GM19328 (cell line): ENCODE measurements around the gene RBFOX1.

Experiments used
- ATAC-seq: cut with Tn5 transposase; IDR thresholded peaks from one replicate; pipeline ENCODE4 v1.9.1; 2021; ENCODE audit warnings: mild to moderate bottlenecking, moderate library complexity; ENCODE audit not compliant: unreplicated experiment

The RBFOX1 gene

DNA sequence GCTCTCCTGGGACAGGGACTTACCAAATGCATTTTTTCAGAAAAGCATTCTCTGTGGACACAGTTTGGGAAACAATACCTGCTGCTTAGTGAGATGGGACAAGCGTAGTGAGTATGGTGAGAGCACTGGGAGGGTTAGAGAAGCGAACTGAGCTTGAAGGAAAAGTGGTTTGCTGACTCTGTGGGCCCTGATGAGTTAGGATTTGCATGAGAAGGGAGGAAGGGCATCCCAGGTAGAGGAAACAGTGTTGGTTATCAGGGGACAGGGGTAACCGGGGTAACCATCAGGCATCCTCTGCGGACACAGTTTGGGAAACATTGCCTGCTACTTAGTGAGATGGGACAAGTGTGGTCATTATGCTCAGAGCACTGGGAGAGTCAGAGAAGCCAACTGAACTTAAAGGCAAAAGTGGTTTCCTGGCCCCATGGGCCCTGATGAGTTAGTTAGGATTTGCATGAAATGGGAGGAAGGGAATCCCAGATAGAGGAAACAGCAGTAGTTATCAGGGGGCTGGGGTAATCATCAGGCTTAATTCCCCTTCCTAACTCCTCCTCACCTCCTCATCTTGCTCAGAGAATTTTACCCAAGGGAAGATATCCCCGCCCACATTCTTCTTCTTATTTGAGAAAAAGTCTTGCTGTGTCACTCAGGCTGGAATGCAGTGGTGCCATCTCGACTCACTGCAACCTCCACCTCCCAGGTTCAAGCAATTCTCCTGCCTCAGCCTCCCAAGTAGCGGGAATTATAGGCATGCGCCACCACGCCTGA lies 319.3 kb downstream of the RBFOX1 start:
- no peak for ATAC-seq

DNA sequence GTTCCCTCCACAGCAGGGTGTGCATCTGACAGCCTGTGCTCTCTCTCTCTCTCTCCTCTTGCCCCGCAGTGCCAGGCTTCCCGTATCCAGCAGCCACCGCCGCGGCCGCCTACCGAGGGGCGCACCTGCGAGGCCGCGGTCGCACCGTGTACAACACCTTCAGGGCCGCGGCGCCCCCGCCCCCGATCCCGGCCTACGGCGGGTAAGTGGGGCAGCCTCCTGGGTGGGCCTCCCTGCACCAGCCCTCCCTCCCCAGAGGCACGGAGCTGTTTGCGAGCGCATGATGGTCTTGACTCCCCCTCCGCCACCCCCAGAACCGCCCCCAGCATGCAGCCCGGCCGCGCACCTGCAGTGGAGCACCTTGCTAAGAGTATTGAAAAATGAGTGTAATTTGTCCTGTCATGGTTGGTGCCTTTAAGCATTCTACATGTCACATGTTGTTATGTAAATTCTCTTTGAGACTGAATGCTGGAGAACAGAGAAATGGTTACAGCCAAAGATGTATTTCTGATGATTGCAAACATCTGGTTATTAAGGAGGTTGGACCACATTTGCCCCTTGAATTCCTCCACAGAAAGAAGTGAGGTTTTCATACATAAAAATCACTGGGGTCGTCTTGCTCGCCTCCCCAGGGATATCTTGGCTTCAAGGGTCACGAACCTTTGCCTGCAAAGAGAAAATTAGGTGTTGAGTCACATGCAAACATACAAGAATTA lies 321.3 kb downstream of the RBFOX1 start:
- no peak for ATAC-seq

DNA sequence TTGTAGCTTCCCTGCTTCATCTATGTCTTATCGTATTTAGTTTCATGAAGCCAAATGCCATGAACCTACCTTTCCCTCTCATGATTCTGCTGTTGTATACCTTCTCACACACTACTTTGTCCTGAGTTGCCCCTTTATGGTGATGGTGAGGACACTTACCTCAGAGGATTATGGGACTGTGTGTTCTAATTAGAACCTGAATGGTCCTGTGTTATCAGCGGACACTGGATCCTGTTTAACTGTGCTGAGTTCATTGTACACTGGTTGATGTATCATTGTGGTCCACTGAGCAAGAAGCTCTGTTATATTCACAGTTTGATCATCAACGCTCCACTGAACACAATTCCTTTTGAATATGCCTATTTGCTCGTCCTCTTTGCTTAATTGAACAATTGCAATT lies 343.0 kb downstream of the RBFOX1 start:
- ATAC-seq = no peak

DNA sequence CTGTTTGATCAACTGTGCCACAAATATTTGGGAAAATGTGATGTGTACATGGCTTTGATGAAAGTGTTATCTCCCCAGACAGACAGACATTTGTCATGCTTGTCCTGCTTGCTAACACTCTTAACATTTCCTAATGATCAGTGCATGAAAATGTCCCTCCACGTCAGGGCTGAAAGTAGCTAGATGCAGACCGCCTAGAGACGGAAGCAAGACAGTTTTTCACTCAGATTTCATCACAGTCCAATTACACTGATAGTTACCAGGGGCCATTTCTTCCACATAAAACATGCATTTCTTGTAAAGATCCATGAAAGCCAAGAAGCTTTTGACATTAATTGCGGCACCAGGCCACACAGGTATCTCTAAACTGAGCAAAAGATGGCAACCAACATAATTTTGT lies 347.7 kb downstream of the RBFOX1 start:
- ATAC-seq = no peak

DNA sequence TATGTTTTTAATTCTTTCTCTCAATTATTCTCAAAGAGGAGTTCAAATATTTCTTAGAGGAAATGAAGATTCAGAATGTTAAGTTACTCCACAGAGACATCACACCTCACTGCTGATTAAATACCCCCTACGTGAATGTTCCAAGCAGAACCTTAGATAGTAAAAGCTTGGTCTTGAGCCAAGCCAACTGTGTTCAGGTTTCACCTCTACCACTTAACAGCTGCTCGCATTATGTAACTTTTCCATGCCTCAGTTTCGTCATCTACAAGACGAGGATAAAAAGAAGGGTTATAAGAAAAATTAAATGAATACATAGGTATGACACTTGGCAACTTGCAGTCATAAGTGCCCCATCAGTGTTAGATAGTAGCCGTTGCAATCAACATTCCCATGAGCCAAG lies 356.2 kb downstream of the RBFOX1 start:
- ATAC-seq = no peak

DNA sequence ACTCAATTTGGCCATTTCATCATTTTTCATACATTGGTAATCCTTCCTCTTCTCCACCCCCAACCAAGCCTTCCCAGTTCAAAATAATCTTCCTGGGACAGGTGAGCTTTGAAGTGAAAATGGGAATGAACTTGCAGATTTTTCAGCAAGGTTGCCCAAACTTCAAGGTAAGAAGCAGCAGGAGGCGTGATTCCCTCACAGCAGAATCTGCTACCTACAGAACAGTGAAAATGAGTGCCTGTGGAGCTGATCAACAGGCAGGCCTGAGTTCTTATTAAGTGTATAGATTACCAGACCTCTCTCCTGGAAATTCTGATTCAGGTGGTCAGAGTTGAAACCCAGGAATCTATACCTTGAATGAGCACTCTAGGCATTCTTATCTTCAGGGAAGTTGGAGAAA lies 356.6 kb downstream of the RBFOX1 start:
- ATAC-seq = no peak

DNA sequence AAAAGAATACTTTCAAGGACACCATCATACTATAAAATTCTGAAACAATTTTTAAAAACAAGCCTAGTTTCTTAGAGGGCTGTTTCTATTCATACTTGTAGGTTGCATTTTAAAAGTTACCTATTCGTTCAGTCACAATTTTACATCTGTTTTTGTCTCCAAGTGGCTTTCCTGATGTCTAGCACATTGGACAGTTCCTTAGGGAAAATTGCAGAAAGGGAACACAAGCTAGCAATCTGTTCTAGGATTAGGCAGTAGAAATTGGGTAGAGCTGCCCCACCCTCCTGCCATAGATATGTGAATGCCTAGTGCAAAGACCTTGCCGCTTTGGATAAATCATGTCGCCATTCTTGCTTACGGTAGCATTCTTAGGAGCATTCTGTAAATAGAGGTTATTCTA lies 358.9 kb downstream of the RBFOX1 start:
- ATAC-seq = no peak

DNA sequence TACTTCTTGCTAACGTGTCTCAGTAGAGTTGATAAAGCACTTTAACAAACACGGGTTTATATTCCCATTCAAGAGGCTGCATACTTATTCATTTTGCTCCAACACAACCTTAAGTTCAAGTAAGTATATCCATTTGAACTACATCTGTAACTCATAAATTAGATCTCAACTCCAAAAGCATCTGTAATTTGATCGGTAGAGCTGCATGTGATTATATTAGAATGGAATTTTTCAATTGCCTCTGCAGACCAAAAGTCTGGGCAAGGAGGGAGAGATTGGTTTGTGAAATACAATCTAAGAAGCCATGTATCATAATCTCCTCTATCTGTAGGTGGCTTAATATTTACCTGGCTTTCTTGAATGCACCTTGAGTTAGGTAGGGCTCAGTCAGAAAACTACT lies 371.0 kb downstream of the RBFOX1 start:
- no peak for ATAC-seq

DNA sequence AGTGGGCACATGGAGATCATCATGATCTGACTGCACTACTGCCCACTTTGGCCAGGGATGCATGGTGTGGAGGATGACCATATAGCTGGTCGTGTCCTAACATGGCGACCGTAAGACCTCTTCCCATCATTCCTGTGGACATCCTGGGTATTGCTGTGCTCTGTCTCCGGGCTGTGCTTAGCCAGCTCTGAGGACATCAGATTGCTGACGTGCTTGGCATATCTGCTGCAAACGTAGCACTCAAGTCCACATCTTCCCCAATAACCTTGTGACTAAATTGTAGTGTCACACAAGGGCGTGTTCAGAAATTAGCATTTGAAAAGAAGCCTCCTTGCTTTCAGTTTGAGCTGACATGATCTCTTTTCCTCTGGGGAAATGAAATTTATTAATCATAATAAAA lies 373.2 kb downstream of the RBFOX1 start:
- ATAC-seq = no peak

DNA sequence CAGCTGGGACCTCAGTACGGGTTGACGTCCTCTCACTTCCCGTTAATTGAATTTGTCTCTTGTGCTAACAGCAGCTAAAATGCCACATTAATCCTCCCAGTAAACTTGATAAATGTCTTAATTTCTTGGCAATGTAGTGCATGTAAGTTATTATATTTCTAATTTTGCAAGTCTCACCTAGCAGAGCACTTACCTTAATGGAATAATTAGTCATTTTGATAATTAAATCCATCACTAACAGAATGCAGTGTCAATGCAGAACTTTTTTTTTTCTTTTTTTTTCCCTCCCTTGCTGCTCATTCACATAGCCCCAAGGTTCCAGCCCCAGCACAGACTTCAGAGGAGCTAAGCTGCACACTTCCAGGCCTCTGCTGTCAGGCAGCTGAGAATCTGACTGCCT lies 376.5 kb downstream of the RBFOX1 start:
- no peak for ATAC-seq

DNA sequence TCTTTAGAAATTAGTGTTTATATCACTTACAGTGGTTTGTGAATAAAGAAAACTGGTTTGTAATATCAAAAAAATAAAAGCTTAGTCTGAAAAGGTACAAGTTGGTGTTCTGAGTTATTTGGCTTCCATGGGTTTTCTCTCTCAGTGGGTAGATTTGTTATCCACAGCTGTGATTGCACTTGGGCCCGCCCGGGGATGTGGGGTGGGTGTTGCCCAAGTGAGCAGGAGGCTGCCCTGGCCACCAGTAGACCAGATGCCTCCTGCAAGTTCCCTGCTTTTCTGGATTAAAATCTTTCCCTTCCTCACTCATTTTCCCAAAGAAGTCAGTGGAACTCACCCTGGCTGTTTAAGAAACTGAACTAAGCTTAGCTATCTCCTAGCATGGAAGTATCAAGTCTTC lies 380.6 kb downstream of the RBFOX1 start:
- no peak for ATAC-seq

DNA sequence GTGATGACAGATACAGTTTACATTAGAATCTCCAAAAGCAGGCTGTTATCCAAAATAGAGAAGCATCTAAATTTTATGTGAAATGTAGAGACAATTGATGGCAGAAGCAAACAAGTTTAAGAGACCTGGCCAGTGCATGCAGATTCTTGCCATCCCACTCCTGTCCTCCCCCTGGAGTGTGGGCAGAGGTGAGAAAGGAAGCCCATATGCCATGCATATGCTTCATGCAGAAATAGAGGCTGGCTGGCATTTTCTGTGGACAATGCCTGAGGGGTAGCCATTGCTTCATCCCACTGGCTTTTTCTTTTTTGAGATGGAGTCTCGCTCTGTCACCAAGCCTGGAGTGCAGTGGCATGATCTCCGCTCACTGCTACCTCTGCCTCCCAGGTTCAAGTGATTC lies 382.1 kb downstream of the RBFOX1 start:
- ATAC-seq = no peak

DNA sequence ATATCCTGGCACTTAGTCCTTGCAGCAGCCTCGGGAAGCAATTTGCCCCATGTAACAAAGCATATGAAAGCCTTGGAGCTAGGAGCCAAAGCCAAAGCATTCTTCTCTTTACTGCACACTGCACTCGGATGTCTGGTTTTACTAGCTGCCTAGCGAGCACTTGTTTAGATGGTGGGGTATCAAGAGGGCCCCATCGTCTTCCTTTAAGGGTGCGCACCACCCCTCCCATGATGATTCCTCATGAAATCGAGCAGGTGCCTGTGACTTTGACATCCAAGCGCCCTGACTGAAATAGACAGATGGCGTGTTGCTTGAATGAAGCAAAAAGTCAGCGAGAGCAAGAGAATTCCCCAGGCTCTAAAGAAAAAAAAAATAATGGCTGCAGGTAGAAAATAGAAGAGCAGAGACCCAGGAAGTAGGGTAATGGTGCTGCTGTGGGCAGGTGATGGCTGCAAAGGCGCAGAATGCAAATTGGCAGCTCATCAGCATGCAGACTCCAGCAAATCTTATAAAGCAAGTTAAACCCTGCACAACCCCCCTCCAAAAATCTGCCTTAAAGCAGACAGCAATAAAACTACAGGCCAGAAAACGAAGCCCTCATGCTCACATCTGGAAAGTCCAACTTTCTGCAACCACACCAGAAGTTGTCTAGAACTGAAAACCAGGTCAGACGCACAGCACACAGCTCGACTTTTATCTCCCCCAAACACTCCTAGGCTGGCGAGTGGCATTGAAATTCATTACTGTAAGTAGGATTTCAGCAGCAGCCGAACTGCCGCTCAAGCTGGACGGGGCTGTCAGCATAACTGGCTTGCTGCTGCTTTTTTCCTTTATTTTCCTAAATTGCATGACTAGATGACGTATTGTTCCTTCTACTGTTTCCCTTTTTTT lies 384.3 kb downstream of the RBFOX1 start:
- no peak for ATAC-seq

DNA sequence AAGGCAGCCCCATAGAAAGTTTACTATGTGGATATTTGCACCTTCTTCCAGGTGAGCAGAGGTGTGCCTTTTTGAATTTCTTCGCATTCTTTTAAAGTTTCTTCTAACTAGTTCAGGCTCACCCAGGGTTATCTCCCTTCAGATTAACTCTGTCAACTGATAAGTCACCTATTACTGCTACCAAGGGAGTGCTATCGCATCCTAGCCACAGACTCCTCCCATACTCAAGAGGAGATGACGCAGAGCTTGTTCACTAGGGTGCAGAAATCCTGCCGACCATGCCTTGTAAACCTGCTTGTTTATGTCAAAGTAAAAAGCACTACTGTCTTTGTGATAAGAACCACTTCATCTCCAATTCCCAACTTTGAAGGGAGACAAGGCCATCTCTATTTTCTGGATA lies 390.1 kb downstream of the RBFOX1 start:
- no peak for ATAC-seq

DNA sequence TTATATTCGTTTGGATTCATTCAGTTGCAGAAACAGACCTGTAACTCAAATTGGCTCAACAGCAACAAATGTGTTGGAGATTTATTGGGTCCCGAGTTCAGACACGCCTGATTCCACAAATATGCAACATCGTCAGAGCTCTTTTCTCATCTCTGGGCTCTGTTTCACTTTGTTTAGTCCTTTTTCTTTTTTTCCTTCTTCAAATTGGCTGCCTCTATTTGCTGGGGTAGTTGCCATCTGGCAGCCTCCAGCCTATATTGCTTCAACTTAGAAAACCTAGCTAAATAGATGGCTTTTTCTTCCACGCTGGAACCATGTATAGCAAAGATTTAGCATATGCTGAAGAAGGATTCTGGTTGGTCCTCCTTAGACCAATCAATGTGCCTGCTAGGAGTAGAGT lies 398.5 kb downstream of the RBFOX1 start:
- no peak for ATAC-seq

DNA sequence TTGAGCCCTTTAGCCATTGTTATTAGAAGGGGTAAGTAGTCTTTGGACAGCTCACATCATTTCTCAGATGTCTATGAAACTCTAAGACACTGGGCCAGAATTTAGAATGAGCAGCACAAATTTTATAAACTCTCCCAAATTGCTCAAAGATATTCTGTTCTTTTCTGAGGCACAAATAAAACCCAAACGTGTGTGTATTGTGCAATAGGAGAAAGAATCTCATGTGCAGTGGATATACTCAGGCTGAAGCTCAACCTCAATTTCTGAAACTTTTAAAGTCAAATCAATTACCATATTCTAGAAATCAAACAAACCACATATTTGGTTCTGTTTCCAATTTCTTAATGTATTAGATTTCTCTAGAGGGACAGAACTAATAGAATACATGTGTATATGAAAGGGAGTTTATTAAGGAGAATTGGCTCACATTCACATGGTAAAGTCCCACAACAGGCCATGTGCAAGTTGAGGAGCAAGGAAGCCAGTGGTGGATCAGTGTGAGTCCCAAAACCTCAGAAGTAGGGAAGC lies 403.6 kb downstream of the RBFOX1 start:
- no peak for ATAC-seq

DNA sequence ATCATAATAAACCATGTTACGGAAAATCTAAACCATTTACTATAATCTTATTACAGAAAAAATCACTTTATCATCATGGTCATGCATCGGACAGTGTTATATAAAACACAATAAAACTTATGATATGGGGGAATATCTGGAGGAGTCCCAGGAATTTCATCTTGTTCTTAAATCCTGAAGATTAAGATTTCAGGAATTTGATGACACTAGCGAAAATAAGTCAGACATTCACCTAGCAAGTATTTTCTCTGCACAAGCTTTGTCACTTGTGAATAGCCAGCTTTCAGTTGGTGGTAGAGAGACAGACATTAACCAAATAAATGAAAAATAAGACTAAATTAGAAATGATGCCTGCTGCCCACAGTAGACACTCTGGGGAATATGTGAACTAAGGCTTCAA lies 410.0 kb downstream of the RBFOX1 start:
- no peak for ATAC-seq

DNA sequence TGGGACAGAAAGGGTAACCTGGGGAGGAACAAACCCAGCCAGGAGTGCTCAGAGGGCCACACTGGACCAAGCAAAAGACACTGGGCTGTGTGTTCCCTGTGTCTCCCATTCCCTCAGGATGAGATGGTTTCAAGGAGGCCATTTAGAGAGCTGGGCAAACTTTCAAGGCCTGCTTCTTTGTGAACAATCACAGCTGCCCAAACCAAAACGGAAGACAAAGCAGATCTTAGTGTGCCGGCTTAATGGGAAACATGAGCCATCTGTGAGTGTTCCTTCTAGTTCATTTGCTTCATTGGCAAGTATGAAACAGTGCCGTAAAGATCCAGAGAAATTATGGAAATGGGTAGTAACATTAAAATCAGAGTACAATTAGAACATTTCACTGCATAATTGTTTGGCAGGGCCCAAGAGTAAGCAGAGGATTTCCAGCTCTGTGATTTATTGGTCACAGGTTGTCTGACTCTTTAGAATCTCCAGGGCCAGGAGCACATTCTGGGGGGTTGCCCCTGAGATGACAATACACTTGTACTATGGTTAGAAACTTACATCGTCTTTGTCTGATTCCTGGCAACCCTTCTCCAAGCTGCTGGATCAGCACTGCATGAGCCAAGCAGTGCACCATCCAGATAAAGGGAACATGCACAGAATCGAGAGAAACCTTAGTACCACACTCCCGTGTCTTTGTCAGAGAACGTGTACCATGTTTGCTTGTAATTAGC lies 412.1 kb downstream of the RBFOX1 start:
- ATAC-seq = no peak

DNA sequence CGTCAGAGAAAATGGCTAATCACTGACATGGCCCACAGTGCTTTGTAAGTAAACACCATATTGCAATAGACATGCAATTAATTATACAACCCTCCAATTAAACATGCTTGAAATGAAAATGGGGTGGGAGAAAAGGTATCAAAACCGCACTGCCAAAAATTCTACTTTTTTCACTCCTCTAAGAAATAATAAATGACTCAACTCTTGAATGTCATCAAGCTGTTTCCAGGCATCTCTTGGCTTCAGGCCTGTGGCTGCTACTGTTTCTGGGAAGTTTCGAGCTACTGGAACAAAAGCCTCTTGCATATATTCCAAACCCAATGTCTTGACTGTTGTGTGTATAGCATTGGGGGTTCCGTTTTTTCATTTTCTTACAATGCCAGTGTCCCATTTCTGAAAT lies 412.6 kb downstream of the RBFOX1 start:
- no peak for ATAC-seq

DNA sequence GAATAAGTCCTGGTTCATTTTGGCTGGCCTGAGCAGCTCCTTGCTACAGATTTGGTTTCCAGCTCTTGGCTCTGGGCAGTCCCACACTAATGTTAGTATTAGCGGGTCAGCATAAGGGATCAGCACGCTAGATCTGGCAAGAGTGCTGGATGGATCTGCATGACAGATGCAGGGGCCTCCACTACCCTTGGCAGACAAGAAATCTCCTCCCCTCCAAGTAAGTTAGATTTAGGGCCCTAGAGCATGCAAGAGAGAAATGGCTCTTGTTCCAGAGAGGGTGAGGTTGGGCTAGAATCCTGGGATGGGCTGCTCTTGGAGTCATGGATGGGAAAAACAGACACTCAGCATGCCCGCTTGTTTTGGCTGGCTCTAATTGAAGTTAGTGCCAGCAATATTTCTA lies 414.3 kb downstream of the RBFOX1 start:
- ATAC-seq = no peak

DNA sequence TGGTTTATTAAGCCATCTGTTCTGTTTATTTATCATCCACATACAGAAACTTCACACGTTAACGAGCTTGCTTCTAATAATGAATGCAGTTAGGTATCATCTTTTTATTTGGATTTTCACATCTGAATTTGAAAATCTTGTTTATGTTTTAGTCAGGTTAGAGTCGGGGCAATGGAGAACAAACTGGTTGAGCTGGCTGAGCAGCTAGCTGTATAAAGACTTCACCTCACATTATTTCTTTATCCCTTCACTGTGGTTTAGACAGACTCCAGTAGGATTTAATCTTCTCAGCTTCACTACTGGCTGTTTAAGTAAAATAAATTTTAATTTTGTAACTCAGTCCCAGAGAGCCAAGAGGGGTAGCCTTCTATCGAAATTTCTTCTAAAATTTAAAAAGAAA lies 415.9 kb downstream of the RBFOX1 start:
- ATAC-seq = no peak
